IPS DF 4.7 (cell line): ENCODE data around the gene UBR4.
A peak's percentile ranks its signal among the peaks of the same experiment; 100 is the strongest.
"Not testable (repeated sequence)": the region's sequence is repeated elsewhere in the genome, so short reads cannot be mapped to it uniquely, and the experiment has no call there.

Source experiments
- DNase-seq: peaks from one replicate; pipeline ENCODE4 v3.0.0-alpha.2; 2013; ENCODE audit warnings: low spot score; ENCODE audit errors: extremely low read depth

UBR4 gene

DNA sequence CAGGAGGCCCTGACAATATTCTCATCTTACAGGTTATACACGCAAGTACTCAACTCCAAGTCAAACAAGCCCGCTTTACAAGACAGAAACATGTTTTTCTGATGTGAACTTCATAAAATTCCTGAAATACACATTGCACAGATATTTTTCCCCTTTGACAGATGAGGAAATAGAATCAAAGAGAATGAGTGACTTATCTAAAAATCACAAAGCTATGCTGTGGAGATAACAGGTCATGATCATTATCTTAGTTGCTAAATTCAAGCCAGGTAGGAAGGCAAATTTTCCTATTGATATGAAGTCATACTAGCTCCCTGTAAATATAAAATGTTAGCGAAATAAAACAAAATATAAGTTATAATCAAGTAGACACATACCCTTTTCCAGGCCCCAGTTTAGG, 18.3 kb downstream of the UBR4 start:
- DNase-seq, result no peak

DNA sequence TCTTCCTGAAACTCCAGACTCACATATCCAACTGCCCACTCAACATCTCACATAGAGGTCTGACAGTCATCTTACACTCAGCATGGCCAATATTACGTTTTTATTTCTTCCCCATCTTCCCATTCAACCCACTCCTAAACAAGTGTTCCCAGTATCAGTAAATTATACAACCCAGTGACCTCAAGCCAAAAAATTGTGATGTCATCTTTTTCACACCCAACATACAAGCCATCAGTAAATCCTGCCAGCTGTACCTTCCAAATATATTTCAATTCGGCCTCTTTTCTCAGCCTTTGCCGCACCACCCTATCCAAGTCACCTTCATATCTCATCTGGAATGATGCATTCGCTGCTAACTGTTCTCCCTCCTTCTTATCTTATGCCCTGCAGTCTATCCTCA, 19.6 kb downstream of the UBR4 start:
- no peak for DNase-seq

GRCh38 chr1:19189270-19189669, 20.8 kb downstream of the UBR4 start:
- no peak for DNase-seq

GRCh38 chr1:19187852-19188251, 22.2 kb downstream of the UBR4 start:
- no peak for DNase-seq

GRCh38 chr1:19186001-19186400, 24.1 kb downstream of the UBR4 start:
- no peak for DNase-seq

DNA sequence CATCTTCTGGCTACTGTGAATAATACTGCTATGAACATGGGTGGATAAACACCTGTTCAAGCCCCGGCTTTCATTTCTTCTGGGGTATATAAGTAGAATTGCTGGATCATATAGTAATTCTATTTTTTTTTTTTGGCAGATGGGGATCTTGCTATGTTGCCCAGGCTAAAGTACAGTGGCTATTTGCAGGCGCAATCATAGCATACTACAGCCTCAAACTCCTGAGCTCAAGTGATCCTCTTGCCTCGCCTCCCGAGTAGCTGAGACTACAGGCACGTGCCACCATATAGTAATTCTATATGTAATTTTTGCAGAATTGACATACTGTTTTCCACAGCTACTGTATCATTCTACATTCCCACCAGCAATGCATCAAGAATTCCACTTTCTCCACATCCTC, 27.8 kb downstream of the UBR4 start:
- no peak for DNase-seq

DNA sequence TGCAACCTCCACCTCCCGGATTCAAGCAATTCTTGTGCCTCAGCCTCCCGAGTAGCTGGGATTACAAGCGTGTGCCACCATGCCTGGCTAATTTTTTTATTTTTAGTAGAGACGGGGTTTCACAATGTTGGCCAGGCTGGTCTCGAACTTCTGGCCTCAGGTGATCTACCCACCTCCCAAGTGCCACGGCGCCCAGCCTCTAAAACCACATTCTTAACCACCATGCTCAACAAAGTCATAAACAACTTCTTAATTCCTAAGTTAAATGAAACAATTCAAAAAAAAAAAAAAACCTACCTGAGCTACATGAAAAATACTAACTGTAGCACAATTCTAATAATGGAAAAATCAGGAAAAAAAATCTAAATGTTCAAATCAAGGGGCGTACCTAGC, 29.8 kb downstream of the UBR4 start:
- not testable (repeated sequence) for DNase-seq

GRCh38 chr1:19179597-19180264, 30.3 kb downstream of the UBR4 start:
- DNase-seq, result peak; percentile 16

DNA sequence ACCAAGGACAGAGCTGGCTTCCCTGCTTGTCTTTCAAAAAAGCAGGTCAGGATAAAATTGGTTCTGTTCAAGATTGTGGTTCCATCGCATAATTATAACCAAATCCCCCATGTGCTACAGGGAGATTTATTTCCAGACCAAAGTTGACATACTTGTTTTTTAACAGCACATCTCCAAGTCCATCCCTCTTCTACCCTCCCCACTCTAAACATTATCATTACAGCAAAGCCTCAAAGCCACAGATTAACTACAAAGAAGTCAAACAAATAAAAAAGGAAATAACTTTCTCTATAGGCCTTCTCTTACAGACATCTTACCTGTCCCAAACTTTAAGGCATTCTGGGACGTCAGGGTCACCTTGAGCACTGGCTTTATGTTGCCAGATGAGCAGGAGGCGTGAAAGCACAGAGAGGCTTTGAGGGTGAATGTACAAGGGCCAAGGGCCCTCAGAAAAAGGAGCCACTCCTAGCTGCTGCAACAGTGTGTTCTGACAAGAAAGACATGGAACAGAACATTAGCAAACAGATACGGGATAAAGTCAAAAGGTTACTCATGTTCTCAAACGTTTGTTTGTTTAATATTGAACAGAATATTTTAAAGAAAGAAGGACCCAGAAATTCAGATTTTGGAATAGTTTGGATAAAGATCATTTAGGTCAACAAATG, 31.2 kb downstream of the UBR4 start:
- DNase-seq, result no peak

DNA sequence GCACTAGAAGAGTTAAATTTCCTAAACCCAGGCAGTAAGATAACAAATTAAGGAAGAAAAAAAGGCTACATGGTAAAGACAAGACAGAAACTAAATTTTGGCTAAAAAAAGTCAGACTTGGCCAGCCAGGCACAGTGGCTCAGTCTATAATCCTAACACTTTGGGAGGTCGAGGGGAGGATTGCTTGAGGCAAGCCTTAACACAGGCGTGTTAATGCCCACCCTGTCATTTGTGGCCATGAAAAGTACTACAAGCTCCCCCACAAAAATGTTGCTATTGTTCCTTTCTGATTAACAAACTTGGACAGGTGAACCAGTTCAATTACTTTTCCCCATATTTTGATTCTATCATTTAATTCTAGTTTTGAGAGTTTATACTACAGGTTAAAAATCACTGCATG, 32.3 kb downstream of the UBR4 start:
- no peak for DNase-seq

DNA sequence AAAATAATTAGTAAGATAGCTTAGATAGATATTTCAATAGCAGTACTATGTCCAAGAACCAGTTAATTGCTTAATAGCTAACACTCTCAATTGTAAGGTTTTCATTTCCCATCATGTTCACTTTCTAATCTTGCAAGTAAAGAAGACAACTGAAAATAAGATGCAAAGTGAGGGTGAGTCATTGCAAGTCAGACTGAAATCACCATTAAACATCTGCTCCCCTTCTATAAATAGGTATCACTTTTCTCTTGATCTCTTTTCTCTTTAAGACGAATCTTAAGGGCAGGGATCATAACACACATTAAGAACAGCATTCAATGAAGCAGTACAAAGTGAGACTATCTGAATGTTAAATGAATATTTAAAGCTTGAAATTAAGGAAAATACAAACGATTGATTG, 40.4 kb downstream of the UBR4 start:
- DNase-seq, result no peak

DNA sequence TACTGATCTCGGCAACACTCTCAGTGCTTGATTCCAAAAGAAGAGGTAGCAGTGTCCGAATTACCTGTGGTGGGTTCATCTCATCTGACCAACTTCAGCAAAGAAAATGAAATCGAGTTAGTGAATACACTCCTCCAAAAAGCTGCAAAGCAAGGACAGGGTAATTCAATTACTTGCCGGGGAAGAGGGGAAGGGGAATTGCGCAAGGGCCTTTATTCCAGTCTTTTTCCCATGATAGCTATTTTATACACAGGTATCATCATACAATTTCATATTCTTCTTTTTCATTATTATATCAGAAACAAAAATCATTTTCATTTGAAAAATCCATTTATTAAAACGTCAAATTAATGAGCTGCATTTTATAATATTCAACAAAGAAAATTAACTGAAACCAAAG, 42.9 kb downstream of the UBR4 start:
- no peak for DNase-seq

- DNase-seq, result no peak
Observed at GRCh38 chr1:19166066-19166465, 44.0 kb downstream of the UBR4 start.

GRCh38 chr1:19165501-19165900, 44.6 kb downstream of the UBR4 start:
- no peak for DNase-seq

- DNase-seq, result no peak
Observed at GRCh38 chr1:19164274-19165015, 45.6 kb downstream of the UBR4 start.

GRCh38 chr1:19163261-19163660, 46.8 kb downstream of the UBR4 start:
- no peak for DNase-seq

- DNase-seq, result no peak
Observed at GRCh38 chr1:19160831-19161230, 49.2 kb downstream of the UBR4 start.

DNA sequence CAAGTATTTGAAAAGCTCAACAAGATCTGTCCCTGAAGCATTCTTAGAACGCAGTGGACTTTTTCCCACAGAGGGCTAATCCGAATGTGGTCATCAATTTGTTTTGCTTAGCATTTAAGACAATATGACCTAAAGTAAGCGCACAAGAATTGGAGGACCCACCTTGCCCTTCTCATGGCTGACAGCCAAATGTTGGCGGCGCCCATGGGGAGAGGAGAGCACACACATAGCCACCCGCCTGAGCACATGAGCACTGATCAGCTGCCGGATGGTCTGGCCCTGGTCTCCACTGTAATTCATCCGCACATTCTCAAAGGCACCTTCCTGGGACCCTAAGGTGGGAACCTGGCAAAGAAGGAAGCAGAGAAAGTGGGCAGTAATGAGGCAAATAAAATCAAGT, 52.4 kb downstream of the UBR4 start:
- no peak for DNase-seq

DNA sequence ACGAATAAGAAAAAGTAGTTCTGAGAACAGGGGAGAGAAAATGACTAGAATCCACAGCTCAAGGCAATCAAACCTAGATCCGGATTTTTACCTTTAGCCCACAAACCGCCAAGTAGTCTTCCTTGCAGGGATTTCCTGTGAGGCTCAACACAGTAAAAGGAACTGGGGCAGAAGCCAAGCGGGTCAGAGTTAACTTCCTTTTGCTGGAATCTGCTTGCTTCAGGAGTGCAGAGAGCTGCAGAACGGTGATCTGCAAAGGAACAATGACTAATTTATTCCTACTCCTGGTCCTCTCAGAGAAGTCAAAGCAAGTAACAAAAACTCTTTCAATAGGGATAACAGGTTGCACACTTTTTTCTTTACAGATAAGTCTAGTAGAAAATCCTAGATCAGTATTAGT, 53.4 kb downstream of the UBR4 start:
- DNase-seq, result no peak

GRCh38 chr1:19154876-19155275, 55.2 kb downstream of the UBR4 start:
- no peak for DNase-seq

- DNase-seq, result no peak
Observed at GRCh38 chr1:19153169-19153568, 56.9 kb downstream of the UBR4 start.

- no peak for DNase-seq
Observed at GRCh38 chr1:19151537-19151936, 58.5 kb downstream of the UBR4 start.

GRCh38 chr1:19149736-19150135, 60.3 kb downstream of the UBR4 start:
- no peak for DNase-seq
